GM12874 (cell line): Measurements from ENCODE around the gene CHAF1B.

ENCODE experiments used
- TF ChIP-seq, protein P1 (sequence below): IDR thresholded peaks from 2 replicates; pipeline ENCODE4 v1.5.1; 2011; ENCODE audit warnings: low read depth, mild to moderate bottlenecking, control low read depth, low read length, moderate library complexity; ENCODE audit not compliant: insufficient read depth

The CHAF1B gene

DNA sequence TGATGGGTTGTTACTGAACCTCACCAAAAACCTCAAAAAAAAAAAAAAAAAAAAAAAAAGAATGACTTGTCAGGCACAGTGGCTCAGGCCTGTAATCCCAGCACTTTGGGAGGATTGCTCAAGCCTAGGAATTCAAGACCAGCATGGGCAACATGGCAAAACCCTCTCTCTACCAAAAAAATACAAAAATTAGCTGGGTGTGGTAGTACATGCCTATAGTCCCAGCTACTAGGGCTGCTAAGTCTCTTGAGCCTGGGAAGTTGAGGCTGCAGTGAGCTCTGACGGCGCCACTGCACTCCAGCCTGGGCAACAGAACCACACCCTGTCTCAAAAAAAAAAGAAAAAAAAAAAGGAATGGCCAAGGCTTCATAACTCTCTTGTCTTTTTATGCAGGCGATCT, 11.1 kb downstream of the CHAF1B start:
- TF ChIP-seq, protein P1, sequence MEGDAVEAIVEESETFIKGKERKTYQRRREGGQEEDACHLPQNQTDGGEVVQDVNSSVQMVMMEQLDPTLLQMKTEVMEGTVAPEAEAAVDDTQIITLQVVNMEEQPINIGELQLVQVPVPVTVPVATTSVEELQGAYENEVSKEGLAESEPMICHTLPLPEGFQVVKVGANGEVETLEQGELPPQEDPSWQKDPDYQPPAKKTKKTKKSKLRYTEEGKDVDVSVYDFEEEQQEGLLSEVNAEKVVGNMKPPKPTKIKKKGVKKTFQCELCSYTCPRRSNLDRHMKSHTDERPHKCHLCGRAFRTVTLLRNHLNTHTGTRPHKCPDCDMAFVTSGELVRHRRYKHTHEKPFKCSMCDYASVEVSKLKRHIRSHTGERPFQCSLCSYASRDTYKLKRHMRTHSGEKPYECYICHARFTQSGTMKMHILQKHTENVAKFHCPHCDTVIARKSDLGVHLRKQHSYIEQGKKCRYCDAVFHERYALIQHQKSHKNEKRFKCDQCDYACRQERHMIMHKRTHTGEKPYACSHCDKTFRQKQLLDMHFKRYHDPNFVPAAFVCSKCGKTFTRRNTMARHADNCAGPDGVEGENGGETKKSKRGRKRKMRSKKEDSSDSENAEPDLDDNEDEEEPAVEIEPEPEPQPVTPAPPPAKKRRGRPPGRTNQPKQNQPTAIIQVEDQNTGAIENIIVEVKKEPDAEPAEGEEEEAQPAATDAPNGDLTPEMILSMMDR = no peak

DNA sequence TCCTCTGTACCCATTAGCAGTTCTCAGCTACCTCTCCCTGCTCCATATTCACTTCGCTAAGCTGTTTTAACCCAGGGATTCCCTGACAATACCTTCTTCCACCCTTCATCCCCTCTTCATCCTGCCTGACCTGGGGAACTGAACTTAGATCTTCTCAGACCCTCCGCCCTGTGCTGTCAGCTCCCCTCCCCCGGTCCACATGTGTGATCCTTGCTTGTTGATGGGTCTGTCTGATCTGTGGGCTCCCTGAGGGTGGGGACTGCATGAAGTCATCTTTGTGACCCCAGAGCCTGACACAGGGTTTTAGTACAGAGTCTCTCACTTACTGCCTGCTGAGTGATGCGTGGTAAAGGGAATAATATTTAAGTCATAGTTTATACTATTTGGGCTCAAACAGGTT, 11.8 kb downstream of the CHAF1B start:
- TF ChIP-seq, protein P1 = no peak

DNA sequence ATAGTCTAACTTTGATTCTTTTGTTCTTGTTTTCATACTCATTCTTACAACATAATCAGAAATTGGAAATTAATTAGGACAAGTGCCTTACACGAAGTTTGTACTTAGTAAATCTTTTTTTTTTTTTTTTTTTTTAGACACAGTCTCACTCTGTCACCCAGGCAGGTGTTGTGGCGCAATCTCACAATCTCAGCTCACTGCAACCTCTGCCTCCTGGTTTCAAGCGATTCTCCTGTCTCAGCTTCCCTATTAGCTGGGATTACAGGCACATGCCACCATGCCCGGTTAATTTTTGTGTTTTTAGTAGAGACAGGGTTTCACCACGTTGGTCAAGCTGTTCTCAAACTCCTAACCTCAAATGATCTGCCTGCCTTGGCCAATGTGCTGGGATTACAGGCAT, 12.4 kb downstream of the CHAF1B start:
- TF ChIP-seq, protein P1 = no peak

DNA sequence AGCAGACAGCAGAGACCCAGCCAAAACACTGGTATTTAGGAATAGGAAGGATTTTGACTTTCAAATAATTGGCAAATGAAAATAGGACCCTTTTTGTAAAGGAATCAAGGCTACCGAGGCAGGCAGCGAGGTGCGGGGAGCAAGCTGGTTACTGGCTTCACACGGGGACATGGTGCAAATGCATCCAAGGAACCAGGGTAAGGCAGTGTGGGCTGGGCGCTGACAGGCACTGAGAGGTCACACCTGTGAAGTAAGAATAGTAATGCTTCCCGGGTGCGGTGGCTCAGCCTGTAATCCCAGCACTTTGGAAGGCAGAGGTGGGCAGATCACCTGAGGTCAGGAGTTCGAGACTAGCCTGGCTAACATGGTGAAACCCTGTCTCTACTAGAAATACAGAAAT, 15.5 kb downstream of the CHAF1B start:
- TF ChIP-seq, protein P1 = no peak

DNA sequence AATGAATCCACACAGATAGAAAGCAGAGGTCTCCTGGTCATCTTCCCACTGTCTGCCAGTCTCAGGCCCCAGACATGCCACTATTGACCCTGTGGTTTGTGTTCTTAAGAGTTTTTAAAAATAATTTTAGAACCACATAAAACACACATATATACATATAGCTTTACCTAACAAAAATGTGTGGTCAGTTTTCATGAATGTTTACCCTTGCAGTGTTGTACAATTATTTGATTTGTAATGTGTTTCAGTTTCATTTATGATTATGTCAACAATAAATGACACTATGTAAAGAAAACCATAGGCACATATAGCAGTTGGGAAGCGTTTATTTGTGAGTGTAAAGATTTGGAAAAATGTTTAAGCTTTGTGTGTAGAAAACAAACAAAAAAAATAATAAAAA, 17.1 kb downstream of the CHAF1B start:
- TF ChIP-seq, protein P1 = no peak

DNA sequence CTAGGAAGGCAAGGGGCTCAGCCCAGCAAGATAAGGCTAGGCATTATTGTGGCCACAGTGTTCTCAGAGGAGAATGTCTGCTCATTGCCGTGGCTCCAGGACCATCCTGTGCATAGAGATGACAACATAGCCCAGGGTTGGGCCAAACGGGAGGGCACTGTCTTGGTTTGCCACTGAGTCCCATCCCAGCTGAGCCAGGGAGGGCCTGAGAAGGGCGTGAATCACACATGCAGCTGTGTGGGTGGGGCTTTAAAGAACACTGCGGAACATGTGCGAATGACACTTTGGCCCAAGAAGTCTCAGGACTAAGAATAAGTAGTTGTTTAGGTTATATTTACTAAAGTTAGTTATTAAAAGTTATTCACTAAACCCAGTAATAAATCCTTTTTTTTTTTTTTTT, 18.5 kb downstream of the CHAF1B start:
- TF ChIP-seq, protein P1 = no peak

DNA sequence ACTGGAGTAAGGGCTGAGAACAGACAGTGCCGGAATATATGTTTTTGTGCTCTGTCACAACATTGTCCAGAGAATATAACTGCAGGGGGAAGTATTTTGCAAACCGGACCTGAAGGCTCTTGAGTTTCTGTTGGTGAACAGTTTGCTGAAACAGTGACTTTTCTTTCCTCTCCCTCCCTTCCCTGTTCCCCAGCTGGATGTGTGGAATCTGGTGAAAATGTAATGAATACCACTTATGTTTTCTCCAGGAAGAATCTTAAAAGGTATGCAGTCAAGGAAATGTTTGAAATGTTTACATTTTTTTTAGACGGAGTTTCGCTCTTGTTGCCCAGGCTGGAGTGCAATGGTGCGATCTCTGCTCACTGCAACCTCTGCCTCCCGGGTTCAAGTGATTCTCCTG, 23.4 kb downstream of the CHAF1B start:
- TF ChIP-seq, protein P1 = no peak

DNA sequence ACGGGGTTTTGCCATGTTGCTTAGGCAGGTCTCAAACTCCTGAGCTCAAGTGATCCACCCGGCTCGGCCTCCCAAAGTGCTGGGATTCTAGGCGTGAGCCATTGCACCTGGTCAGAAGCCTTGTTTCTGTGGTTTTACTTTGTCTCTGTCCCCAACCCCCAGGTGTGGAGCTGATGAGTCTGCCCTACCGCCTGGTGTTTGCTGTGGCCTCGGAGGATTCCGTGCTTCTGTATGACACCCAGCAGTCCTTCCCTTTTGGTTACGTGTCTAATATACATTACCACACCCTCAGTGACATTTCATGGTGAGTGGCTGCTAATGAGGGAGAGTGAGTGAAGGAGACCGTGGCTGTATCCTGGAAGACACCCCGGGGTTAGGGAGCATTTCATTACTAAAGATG, 26.1 kb downstream of the CHAF1B start:
- TF ChIP-seq, protein P1 = no peak
